NCI-H2196 (cell line): Measurements from ENCODE around the gene FAM9B.
"Not testable (repeated sequence)": the region's sequence is repeated elsewhere in the genome, so short reads cannot be mapped to it uniquely, and the experiment has no call there.

Experiments used
- DNase-seq: peaks from one replicate; lab custom pipeline; 2025; ENCODE audit not compliant: unreplicated experiment; lab: John Stamatoyannopoulos, UW

FAM9B gene

DNA sequence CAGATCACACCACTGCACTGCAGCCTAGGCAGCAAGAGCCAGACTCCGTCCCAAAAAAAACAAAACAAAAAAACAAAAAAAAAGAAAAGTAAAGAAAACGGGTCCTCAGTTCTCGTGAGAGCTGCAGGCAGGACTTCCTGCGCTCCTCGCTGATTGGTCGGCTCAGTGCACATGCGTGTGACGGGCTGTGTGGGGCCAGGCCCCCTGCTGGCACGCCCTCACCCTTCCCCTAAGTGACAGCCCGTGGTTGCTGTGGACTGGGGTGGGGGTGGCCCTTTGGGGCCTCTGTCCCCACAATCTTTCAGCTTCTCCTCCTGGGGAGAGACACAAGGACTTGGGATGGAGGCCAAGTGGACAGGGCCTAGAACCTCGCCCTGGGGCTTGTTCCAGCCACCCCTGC lies at the start of gene FAM9B:
Gene FAM9B (minus strand): TSS at position 139 of the 400 bp plus-strand sequence. CDS start 1,141 bp downstream, outside the sequence.
- no peak for DNase-seq

DNA sequence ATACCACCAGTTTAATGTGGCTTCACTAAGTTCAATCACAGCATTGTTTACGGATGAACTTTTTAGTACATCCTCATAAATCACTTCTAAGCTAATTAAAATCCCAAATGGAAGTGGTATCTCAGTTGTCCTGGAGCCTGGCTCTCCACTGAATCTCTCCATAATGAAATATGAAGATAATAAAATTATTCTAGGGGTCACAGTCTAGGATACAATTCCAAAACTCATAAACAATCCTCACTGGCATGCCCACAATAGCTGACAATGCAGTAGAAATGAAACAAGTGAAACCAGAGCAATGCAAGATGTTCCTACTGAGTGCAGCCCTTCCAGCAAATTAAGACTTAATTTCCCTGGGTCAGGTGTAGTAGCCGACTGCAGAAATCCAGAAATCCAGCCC lies 47.3 kb upstream of the FAM9B start:
- DNase-seq, result no peak

- DNase-seq, result no peak
Observed at GRCh38 chrX:9074326-9074725, 40.4 kb upstream of the FAM9B start.

DNA sequence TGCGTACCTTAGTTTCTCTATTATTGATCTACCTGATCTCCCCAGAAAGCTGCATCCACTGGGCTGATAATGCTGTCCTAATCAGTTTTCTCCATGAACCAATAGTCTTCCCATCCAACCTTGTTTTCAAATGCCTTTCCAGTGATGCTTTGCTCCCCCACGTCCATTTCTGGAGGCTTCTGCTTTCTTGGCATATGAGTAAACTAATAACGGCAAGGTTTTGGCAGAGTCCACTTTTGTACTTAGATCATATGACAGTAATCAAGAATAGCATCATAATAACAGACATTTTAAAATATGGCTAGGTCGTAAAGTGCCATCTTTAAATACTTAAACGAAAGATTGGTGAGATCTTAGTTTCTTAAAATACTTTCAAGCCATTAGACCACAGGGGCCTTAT lies 38.4 kb upstream of the FAM9B start:
- no peak for DNase-seq

DNA sequence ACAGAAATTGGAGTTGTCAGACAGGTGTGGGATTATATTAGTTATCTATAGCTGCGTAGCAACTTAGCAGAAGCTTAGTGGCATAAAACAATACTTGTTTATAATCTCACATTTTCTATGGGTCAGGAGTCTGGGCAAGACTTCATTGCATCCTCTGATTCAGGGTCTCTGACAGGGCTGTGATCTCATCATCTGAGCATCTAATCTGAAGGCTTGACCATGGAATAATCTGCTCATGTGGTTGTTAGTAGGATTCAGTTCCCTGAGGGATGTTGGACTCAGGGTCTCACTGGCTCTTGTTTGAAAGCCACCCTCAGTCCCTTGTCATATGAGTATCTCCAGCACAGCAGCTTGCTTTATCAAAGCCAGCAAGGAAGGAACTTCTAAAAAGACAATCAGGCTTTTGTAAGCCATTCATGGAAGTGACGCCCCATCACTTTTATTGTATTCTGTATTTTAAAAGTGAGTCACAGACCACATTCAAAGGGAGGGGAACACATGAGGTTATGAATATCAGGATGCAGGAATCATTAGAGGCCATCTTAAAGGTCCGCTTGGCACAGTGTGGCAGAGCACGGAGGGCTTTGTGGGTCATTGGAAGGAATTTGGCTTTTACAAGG lies 37.2 kb upstream of the FAM9B start:
- DNase-seq, result no peak

DNA sequence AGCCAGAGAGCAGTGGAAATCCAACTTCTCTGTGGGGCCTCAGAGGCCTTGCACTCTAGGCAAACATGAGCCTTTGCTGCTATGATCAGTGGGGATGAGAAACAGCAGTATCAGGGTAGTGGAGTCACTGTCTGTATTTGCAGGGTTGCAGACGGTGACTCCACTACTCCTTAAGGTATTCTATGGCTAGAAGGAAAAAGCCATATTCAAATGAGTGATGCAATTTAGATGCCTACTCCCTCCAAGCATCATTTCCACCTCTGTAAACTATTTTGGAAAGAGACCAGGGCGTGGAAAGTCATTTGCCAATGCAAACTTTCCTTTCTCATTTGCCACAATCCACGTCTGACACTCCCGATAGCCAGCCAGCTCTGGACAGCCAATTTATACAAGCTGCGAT lies 35.6 kb upstream of the FAM9B start:
- no peak for DNase-seq

- DNase-seq, result no peak
Observed at GRCh38 chrX:9064694-9065093, 30.8 kb upstream of the FAM9B start.

DNA sequence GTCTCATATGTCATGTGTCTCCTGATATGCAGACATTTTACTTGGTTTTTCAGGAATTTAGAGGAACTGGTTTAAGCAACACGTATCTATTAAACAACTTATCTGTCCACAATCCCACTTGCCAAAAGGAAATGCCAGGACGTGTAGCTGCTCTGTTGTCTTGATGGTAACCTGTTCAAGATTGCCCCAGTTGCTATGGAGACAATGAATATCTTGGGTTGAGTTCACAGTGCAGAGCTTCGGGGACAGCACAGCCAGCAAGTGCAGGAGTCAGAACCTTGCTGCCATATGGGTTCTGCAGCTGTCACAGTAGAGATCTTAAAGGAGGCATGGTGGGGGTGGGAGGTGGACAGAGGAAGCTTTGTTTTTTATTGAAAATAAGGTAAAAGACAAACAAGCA lies 28.7 kb upstream of the FAM9B start:
- no peak for DNase-seq

DNA sequence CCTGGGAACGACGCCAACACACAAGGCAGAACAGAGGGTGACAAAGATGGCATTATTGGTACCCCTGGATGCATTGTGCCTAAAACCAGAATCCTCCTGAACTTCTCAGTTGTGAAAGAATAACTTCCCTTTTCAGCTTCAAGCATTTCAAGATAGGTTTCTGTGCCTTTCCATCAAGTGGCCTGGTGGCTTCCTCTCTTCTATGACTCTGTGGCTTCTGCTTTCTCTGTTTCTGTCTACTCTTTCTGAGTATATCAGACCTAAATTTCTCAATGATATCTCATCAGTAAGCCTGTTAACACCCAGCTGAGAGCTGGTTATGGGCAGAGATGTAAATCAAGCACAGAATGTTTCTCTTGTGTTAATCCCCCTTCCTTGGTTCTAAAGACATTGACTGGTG lies 21.4 kb upstream of the FAM9B start:
- no peak for DNase-seq

- no peak for DNase-seq
Observed at GRCh38 chrX:9052081-9052480, 18.2 kb upstream of the FAM9B start.

- no peak for DNase-seq
Observed at GRCh38 chrX:9050331-9050730, 16.4 kb upstream of the FAM9B start.

- no peak for DNase-seq
Observed at GRCh38 chrX:9048801-9049200, 14.9 kb upstream of the FAM9B start.

- DNase-seq, result no peak
Observed at GRCh38 chrX:9038244-9038643, 4.3 kb upstream of the FAM9B start.

DNA sequence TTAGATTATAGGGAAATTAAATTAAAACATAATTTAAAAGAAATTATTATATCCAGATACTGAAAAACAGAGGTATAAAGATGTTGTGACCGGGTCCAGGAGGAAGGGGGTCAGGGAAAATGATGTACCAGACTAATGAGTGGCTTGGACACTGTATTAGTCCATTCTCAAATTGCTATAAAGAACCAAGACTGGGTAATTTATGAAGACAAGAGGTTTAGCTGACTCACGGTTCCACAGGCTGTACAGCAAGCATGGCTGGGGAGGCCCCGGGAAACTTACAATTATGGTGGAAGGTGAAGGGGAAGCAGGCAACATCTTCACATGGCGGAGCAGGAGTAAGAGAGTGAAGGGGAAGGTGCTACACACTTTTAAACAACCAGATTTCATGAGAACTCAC lies 3.4 kb upstream of the FAM9B start:
- no peak for DNase-seq

- no peak for DNase-seq
Observed at GRCh38 chrX:9033586-9033985, 341 bp downstream of the FAM9B start.

DNA sequence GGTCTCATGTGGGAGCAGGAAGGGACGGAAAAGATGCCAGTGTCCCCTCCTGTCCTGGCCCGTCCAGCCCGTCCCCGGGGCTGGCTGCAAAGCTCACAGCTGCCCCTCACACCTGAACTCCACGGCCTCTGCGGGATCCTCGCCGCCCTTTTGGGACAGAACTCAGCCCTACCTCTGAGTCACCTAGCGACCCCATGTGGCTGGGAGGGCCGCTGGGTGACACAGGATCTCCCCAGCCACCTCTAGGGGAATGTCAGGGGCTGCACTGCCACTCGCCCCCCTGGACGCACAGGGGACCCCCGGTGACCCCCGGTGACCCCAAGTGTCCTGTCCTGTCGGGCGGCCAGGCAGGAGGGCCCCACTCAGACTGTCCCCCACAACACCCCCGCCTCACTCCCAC lies 748 bp downstream of the FAM9B start:
- DNase-seq, result no peak

GRCh38 chrX:9023293-9023692 lies 10.6 kb downstream of the FAM9B start:
- no peak for DNase-seq

DNA sequence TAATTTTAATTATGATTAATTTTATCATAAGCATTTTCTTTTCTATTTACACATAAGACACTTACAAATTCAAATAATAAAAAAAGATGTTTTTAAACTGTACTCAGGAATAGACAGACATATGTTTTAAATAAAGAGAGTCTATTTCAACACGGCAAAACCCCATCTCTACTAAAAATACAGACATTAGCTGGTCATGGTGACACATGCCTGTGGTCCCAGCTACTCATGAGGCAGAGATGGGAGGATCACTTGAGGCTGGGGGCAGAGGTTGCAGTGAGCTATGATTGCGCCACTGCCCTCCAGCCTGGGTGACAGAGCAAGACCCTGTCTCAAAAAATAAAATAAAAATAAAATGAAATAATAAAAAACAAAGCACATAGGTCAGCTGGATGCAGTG lies 14.8 kb downstream of the FAM9B start:
- DNase-seq, result no peak

GRCh38 chrX:9018332-9018731 lies 15.6 kb downstream of the FAM9B start:
- not testable (repeated sequence) for DNase-seq

GRCh38 chrX:9003041-9003440 lies 30.9 kb downstream of the FAM9B start:
- no peak for DNase-seq

GRCh38 chrX:8988446-8988845 lies 45.5 kb downstream of the FAM9B start:
- DNase-seq, result no peak

DNA sequence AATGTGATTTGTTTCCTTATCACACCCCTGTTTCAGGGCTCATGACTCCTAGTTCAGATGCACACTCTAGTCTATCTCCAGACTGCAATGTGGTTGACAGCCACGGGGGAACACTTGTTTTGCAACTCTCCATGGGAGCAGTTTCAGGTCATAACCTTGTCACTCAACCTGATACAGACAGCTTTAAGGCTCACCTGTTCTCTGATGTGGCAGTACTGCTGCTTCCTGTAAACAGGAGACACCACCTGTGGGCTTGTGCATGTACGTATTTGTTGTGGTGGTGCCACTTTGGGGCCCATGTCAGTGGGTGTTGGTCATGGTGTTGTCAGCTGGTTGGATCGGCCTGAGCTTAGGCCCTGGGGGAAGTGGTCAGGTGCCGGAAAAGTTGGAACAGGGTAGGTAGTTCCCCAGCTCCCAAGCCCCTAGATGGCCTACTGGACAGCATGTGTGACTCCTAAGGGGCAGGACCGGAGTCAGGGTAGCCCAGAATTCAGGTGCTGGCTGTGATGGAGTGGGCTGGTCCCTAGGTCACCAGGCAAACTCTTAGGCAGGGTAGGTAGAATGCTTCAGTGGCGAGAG lies 46.2 kb downstream of the FAM9B start:
- no peak for DNase-seq

GRCh38 chrX:8984231-8984630 lies 49.7 kb downstream of the FAM9B start:
- no peak for DNase-seq
